SK-N-SH (cell line): ENCODE data around the gene ADCY1. TPM values are rescaled to one million over a fixed set of nuclear protein-coding genes. Genes with fewer than 3 reads are reported as not detected.

ENCODE experiments used
- CTCF ChIA-PET: fragments of 300-600, 350-600 bp; formaldehyde crosslinking; extraction: SDS; loops from one replicate; lab custom pipeline; 2021; lab: Yijun Ruan, JAX
- POLR2A ChIA-PET: fragments of 350-600 bp; sonication (Branson Sonifier 250); formaldehyde crosslinking; extraction: SDS; loops from one replicate; lab custom pipeline; 2020; ENCODE audit warnings: antibody characterized with exemption, inconsistent platforms; lab: Yijun Ruan, JAX
- DNase-seq: peaks from one replicate; pipeline ENCODE4 v3.0.0; 2012
- H2AFZ ChIP-seq: fragments of 200-600 bp; sonication (generic); 2 replicates; pipeline ENCODE4 v1.8.1; 2016; ENCODE audit warnings: antibody characterized with exemption, mild to moderate bottlenecking, low read depth
- H3F3A ChIP-seq: fragments of 200-600 bp; sonication (generic); replicated peaks from 2 replicates; pipeline ENCODE3; 2016; ENCODE audit warnings: antibody characterized with exemption, mild to moderate bottlenecking; ENCODE audit not compliant: insufficient read depth
- H3K27ac ChIP-seq, 2 experiments: fragments of 200-500 bp in 1 of 2; fragments of 200-600 bp in 1 of 2; sonication (Bioruptor generic) in 1 of 2; sonication (generic), shearing (Covaris generic) in 1 of 2; 2 replicates each; pipeline versions ENCODE4 v1.5.1 to v1.6.1; 2014 to 2016; ENCODE audit warnings: low read depth in 2 of 2, inconsistent platforms in 1 of 2, low read length in 1 of 2, mild to moderate bottlenecking in 1 of 2, mixed read lengths in 1 of 2
- H3K27me3 ChIP-seq: fragments of 200-600 bp; sonication (generic), shearing (Covaris generic); 2 replicates; pipeline ENCODE4 v1.6.1; 2016; ENCODE audit warnings: mixed run types; ENCODE audit not compliant: insufficient read depth
- H3K36me3 ChIP-seq, 2 experiments: fragments of 200-500 bp in 1 of 2; fragments of 200-600 bp in 1 of 2; sonication (Bioruptor generic) in 1 of 2; sonication (generic) in 1 of 2; replicated peaks in 1 of 2; 2 replicates each; pipeline versions ENCODE3 to v1.5.1; 2014 to 2016; ENCODE audit warnings: low read length in 1 of 2, mild to moderate bottlenecking in 1 of 2; ENCODE audit not compliant: insufficient read depth in 2 of 2, control insufficient read depth in 1 of 2
- H3K4me1 ChIP-seq, 2 experiments: fragments of 200-500 bp in 1 of 2; fragments of 200-600 bp in 1 of 2; sonication (Bioruptor generic) in 1 of 2; sonication (generic), shearing (Covaris generic) in 1 of 2; 2 replicates each; pipeline versions ENCODE4 v1.5.1 to v1.6.1; 2014 to 2016; ENCODE audit warnings: low read depth in 1 of 2, low read length in 1 of 2, mixed run types in 1 of 2; ENCODE audit not compliant: insufficient read depth in 2 of 2, control insufficient read depth in 1 of 2
- H3K4me2 ChIP-seq: fragments of 200-600 bp; sonication (generic), shearing (Covaris generic); 2 replicates; pipeline ENCODE4 v1.6.1; 2017; ENCODE audit warnings: mixed run types
- H3K4me3 ChIP-seq, 2 experiments: fragments of 200-500 bp in 1 of 2; fragments of 200-600 bp in 1 of 2; sonication (Bioruptor generic) in 1 of 2; sonication (generic), shearing (Covaris generic) in 1 of 2; 2 replicates each; pipeline versions ENCODE4 v1.5.1 to v1.8.1; 2014 to 2016; ENCODE audit warnings: low read depth in 2 of 2, inconsistent platforms in 1 of 2, low read length in 1 of 2, mild to moderate bottlenecking in 1 of 2, mixed read lengths in 1 of 2, moderate library complexity in 1 of 2
- H3K79me2 ChIP-seq: fragments of 200-600 bp; sonication (generic); 2 replicates; pipeline ENCODE4 v1.8.1; 2017; ENCODE audit warnings: mild to moderate bottlenecking; ENCODE audit not compliant: insufficient read depth
- H3K9ac ChIP-seq: fragments of 200-600 bp; sonication (generic); 2 replicates; pipeline ENCODE4 v1.6.1; 2017; ENCODE audit warnings: mixed run types
- H3K9me2 ChIP-seq: fragments of 200-600 bp; sonication (generic); 2 replicates; pipeline ENCODE4 v1.6.1; 2017; ENCODE audit warnings: mixed run types
- H3K9me3 ChIP-seq: fragments of 200-600 bp; sonication (generic); 2 replicates; pipeline ENCODE4 v1.6.1; 2017; ENCODE audit warnings: mixed run types, mild to moderate bottlenecking, moderate library complexity
- H4K20me1 ChIP-seq: fragments of 200-600 bp; sonication (generic); 2 replicates; pipeline ENCODE4 v1.6.1; 2017; ENCODE audit warnings: mild to moderate bottlenecking, mixed run types; ENCODE audit not compliant: insufficient read depth
- CHD2 ChIP-seq: fragments of 150-350 bp; IDR thresholded peaks from 2 replicates; pipeline ENCODE4 v1.6.1; 2018; ENCODE audit warnings: low read length; ENCODE audit not compliant: partially characterized antibody
- EP300 ChIP-seq, 2 experiments: IDR thresholded peaks; 2 replicates each; pipeline versions ENCODE4 v1.4.0 to v1.6.1; 2012; ENCODE audit warnings: borderline replicate concordance in 1 of 2, low read depth in 1 of 2, low read length in 1 of 2
- EZH2phosphoT487 ChIP-seq: fragments of 200-600 bp; sonication (generic); IDR thresholded peaks from 2 replicates; pipeline ENCODE4 v1.6.1; 2017; ENCODE audit warnings: low read depth, mixed run types, mild to moderate bottlenecking, antibody characterized with exemption, moderate library complexity, borderline replicate concordance
- MAX ChIP-seq: IDR thresholded peaks from 2 replicates; pipeline ENCODE4 v1.4.0; 2012; ENCODE audit warnings: low read depth
- MEF2A ChIP-seq: IDR thresholded peaks from 2 replicates; pipeline ENCODE4 v1.4.0; 2012; ENCODE audit warnings: low read depth, borderline replicate concordance
- MXI1 ChIP-seq: IDR thresholded peaks from 2 replicates; pipeline ENCODE4 v1.6.1; 2012; ENCODE audit warnings: mild to moderate bottlenecking, low read depth, low read length, improper control_type of control experiment
- NFIC ChIP-seq: IDR thresholded peaks from 2 replicates; pipeline ENCODE4 v1.4.0; 2012; ENCODE audit warnings: borderline replicate concordance
- NRF1 ChIP-seq: IDR thresholded peaks from 2 replicates; pipeline ENCODE4 v1.6.1; 2012; ENCODE audit warnings: low read depth, mild to moderate bottlenecking, low read length
- POLR2AphosphoS5 ChIP-seq: IDR thresholded peaks from 2 replicates; pipeline ENCODE4 v1.6.1; 2012; ENCODE audit warnings: low read depth, low read length
- RCOR1 ChIP-seq: fragments of 150-350 bp; IDR thresholded peaks from 2 replicates; pipeline ENCODE4 v1.6.1; 2017; ENCODE audit warnings: antibody characterized with exemption, low read length
- REST ChIP-seq: IDR thresholded peaks from 2 replicates; pipeline ENCODE4 v1.6.1; 2012; ENCODE audit warnings: mild to moderate bottlenecking, low read depth, low read length, moderate library complexity
- RXRA ChIP-seq: IDR thresholded peaks from 2 replicates; pipeline ENCODE4 v1.4.0; 2012; ENCODE audit warnings: low read depth, mild to moderate bottlenecking, borderline replicate concordance
- SIN3A ChIP-seq: IDR thresholded peaks from 2 replicates; pipeline ENCODE4 v1.6.1; 2012; ENCODE audit warnings: low read depth, mild to moderate bottlenecking, low read length, moderate library complexity, borderline replicate concordance
- TCF12 ChIP-seq: IDR thresholded peaks from 2 replicates; pipeline ENCODE4 v1.4.0; 2012
- USF1 ChIP-seq: IDR thresholded peaks from 2 replicates; pipeline ENCODE4 v1.4.0; 2012; ENCODE audit warnings: low read depth, borderline replicate concordance
- USF2 ChIP-seq: fragments of 150-350 bp; IDR thresholded peaks from 2 replicates; pipeline ENCODE4 v1.6.1; 2017; ENCODE audit warnings: antibody characterized with exemption, low read length, low read depth, borderline replicate concordance
- YY1 ChIP-seq: IDR thresholded peaks from 2 replicates; pipeline ENCODE4 v1.4.0; 2012; ENCODE audit warnings: low read depth, mild to moderate bottlenecking
- WGBS: methylation state at CpG from one replicate; pipeline ENCODE4 v1.1.6; 2017; ENCODE audit warnings: low lambda C conversion rate; 5-methylcytosine and 5-hydroxymethylcytosine counted together
- polyA plus RNA-seq, 3 experiments: library from polyadenylated mRNA; depleted of rRNA; stranded (reverse); fragments of >200 nt; gene quantifications; 2 replicates each; pipeline ENCODE4 v1.2.3, GENCODE V29; 2012
- TF ChIP-seq, protein P1 (sequence below): IDR thresholded peaks from 2 replicates; pipeline ENCODE4; 2012

The ADCY1 gene
- polyA plus RNA-seq, 1 of the 3 experiments (the other 2 are of a cell fraction), result 0.16 TPM

DNA sequence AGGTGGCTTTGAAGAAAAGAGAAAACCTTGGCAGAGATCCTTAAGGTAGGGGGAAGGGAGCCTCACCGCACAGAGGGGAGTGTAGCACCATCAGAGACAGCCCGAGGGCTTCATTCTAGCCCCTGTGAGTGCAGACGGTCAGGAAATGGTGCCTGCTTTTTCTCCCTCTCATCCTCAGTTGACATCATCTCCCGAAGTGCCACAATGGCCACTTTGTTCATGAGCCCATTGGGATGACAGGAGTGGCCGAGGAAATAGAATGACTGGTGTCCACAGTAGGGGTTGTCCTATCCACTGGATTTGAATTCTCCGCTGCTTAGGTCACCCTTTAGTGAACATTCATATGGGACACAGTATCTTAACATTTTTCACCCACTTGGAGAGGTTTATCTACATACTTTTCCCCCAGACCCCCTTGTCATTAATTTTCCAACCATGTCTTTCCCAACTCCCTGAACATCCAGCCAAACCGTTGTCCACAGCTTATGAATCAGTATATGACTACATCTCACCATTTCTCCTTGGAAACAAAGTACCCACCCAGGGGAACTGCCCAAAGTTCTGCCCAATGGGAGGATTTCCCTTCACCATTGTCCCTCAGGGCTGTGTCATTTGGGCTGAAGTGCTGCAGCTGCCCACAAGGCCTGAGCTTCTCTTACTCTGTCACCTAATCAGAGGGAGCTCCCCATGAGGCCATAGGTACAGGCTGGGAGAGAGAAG, 108.8 kb downstream of the ADCY1 start:
- H3F3A ChIP-seq, result no peaks in the 10 kb centered on the region
- WGBS, result 50% methylated on average over 7 of the region's 7 CpGs
- H3K27me3 ChIP-seq, result no peaks in the 10 kb centered on the region
- no peaks in the 10 kb centered on the region for H4K20me1 ChIP-seq
- no peak overlapping the region for H3K9ac ChIP-seq
- no peak overlapping the region for H3K4me2 ChIP-seq
- no peak overlapping the region for H2AFZ ChIP-seq
- no peaks in the 10 kb centered on the region for H3K79me2 ChIP-seq
- TF ChIP-seq RCOR1 (no peak), NRF1 (no peak), MAX (no peak), EZH2phosphoT487 (no peak), YY1 (no peak), MXI1 (no peak), REST (no peak), TCF12 (no peak), NFIC (no peak), USF2 (no peak), POLR2AphosphoS5 (no peak), USF1 (no peak), MEF2A (no peak), EP300 (IDR thresholded peaks at IDR 0.05; ENCODE audit: borderline replicate concordance in 1 of 2, low read depth in 1 of 2, low read length in 1 of 2) (no peak), SIN3A (no peak), RXRA (no peak), CHD2 (no peak)
- TF ChIP-seq, protein P1, sequence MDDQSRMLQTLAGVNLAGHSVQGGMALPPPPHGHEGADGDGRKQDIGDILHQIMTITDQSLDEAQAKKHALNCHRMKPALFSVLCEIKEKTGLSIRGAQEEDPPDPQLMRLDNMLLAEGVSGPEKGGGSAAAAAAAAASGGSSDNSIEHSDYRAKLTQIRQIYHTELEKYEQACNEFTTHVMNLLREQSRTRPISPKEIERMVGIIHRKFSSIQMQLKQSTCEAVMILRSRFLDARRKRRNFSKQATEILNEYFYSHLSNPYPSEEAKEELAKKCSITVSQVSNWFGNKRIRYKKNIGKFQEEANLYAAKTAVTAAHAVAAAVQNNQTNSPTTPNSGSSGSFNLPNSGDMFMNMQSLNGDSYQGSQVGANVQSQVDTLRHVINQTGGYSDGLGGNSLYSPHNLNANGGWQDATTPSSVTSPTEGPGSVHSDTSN, result no peak
- ChIA-PET POLR2A (no interaction called here), CTCF (no interaction called here)
- H3K27ac ChIP-seq, result no peak overlapping the region; a peak in 1 of 4 replicates
- H3K4me1 ChIP-seq, result peaks cover 0 to 8% of the 10 kb centered on the region in 2 experiments; a peak in 1 of 4 replicates
- no peak for DNase-seq
- H3K4me3 ChIP-seq, result no peak overlapping the region
- H3K9me3 ChIP-seq, result no peaks in the 10 kb centered on the region
- no peaks in the 10 kb centered on the region for H3K36me3 ChIP-seq
- H3K9me2 ChIP-seq, result no peaks in the 10 kb centered on the region
